Stimulated activated CD8-positive, alpha-beta memory T cell treated with anti-CD3 and anti-CD28 coated beads, Interleukin-7, amount 100 ng/mL, for 1 hour (primary cell): Measurements from ENCODE around the gene ACACB.

ENCODE experiments used
- DNase-seq, 2 donors: peaks; one replicate each; pipeline ENCODE4 v3.0.0-alpha.2; 2020; ENCODE audit warnings: low read depth in 2 of 2

Gene ACACB

GRCh38 chr12:109109746-109110350 is 6.5 kb upstream of the ACACB start:
- no peak for DNase-seq

GRCh38 chr12:109110988-109111495 is 5.3 kb upstream of the ACACB start:
- no peak for DNase-seq

- DNase-seq = no peak
Measured at GRCh38 chr12:109112720-109113465, 3.5 kb upstream of the ACACB start.

GRCh38 chr12:109113661-109114321 is 2.6 kb upstream of the ACACB start:
- DNase-seq = no peak

GRCh38 chr12:109114644-109115043 is 1.7 kb upstream of the ACACB start:
- no peak for DNase-seq

- no peak for DNase-seq
Measured at GRCh38 chr12:109115404-109115757, 1.0 kb upstream of the ACACB start.

GRCh38 chr12:109116611-109116949 is 193 bp downstream of the ACACB start:
- DNase-seq = no peak

- DNase-seq = no peak
Measured at GRCh38 chr12:109120095-109120494, 3.7 kb downstream of the ACACB start.

GRCh38 chr12:109120557-109120956 is 4.2 kb downstream of the ACACB start:
- no peak for DNase-seq

GRCh38 chr12:109121346-109121880 is 5.0 kb downstream of the ACACB start:
- DNase-seq = no peak

GRCh38 chr12:109124878-109125648 is 8.7 kb downstream of the ACACB start:
- DNase-seq = no peak

- DNase-seq = no peak
Measured at GRCh38 chr12:109125791-109126190, 9.4 kb downstream of the ACACB start.

GRCh38 chr12:109126784-109127183 is 10.4 kb downstream of the ACACB start:
- no peak for DNase-seq

GRCh38 chr12:109127533-109128242 is 11.3 kb downstream of the ACACB start:
- no peak for DNase-seq

- DNase-seq = no peak
Measured at GRCh38 chr12:109130297-109131153, 14.1 kb downstream of the ACACB start.

- DNase-seq = no peak
Measured at GRCh38 chr12:109131154-109132050, 15.0 kb downstream of the ACACB start.

GRCh38 chr12:109134186-109134917 is 18.0 kb downstream of the ACACB start:
- no peak for DNase-seq

GRCh38 chr12:109137055-109137454 is 20.7 kb downstream of the ACACB start:
- DNase-seq = no peak

- no peak for DNase-seq
Measured at GRCh38 chr12:109139360-109139759, 23.0 kb downstream of the ACACB start.
